ENCODE results near the gene KCNK18. TPM values are rescaled to one million over a fixed set of nuclear protein-coding genes. Genes with fewer than 3 reads are reported as not detected.

The KCNK18 gene
- total and polyA plus RNA-seq, 2 of the 8 experiments (the other 6 are each of a cell fraction or from before 2014, with no cell fraction given): not detected

DNA sequence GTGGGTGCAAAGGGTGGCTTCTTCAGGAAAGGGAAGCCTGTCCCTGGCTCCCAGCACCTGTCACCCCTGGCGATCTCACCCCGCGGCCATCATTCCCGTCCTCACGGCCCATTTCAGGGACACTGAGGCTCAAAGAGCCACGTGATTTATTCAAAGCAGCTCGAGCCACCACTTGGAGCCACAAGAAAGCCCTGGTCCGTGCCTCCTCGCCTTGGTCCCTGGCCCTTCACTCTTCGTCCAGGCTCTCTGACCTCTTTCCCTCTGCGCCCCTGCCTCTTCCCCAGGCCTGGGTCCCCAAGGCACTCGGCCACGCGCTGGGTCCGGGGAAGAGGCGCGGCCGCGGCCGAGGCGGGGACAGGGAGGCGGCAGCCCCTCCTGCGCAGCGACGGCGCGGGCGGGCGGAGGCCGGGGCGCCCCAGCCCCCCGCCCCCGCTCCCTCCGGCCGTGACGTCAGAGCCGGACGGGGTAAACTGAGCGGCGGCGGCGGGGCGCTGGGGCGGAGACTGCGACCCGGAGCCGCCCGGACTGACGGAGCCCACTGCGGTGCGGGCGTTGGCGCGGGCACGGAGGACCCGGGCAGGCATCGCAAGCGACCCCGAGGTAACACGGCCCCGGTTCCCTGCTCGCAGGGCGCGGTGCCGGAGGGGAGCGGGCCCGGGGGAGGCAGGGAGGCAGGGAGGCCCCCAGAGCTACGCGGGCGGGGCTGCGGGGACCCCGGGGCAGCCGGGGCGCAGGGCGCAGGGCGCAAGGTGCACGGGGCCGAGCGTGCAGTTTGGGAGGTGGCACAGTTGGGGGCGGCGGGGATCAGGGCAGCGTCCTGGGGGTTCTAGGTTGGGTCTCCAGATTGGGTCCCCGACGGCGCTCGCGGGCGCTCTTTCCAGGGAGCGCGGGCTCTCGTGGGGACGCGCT lies 43.6 kb downstream of the KCNK18 start, which contains the start of gene SLC18A2 (continued):
- TF ChIP-seq, protein P1, sequence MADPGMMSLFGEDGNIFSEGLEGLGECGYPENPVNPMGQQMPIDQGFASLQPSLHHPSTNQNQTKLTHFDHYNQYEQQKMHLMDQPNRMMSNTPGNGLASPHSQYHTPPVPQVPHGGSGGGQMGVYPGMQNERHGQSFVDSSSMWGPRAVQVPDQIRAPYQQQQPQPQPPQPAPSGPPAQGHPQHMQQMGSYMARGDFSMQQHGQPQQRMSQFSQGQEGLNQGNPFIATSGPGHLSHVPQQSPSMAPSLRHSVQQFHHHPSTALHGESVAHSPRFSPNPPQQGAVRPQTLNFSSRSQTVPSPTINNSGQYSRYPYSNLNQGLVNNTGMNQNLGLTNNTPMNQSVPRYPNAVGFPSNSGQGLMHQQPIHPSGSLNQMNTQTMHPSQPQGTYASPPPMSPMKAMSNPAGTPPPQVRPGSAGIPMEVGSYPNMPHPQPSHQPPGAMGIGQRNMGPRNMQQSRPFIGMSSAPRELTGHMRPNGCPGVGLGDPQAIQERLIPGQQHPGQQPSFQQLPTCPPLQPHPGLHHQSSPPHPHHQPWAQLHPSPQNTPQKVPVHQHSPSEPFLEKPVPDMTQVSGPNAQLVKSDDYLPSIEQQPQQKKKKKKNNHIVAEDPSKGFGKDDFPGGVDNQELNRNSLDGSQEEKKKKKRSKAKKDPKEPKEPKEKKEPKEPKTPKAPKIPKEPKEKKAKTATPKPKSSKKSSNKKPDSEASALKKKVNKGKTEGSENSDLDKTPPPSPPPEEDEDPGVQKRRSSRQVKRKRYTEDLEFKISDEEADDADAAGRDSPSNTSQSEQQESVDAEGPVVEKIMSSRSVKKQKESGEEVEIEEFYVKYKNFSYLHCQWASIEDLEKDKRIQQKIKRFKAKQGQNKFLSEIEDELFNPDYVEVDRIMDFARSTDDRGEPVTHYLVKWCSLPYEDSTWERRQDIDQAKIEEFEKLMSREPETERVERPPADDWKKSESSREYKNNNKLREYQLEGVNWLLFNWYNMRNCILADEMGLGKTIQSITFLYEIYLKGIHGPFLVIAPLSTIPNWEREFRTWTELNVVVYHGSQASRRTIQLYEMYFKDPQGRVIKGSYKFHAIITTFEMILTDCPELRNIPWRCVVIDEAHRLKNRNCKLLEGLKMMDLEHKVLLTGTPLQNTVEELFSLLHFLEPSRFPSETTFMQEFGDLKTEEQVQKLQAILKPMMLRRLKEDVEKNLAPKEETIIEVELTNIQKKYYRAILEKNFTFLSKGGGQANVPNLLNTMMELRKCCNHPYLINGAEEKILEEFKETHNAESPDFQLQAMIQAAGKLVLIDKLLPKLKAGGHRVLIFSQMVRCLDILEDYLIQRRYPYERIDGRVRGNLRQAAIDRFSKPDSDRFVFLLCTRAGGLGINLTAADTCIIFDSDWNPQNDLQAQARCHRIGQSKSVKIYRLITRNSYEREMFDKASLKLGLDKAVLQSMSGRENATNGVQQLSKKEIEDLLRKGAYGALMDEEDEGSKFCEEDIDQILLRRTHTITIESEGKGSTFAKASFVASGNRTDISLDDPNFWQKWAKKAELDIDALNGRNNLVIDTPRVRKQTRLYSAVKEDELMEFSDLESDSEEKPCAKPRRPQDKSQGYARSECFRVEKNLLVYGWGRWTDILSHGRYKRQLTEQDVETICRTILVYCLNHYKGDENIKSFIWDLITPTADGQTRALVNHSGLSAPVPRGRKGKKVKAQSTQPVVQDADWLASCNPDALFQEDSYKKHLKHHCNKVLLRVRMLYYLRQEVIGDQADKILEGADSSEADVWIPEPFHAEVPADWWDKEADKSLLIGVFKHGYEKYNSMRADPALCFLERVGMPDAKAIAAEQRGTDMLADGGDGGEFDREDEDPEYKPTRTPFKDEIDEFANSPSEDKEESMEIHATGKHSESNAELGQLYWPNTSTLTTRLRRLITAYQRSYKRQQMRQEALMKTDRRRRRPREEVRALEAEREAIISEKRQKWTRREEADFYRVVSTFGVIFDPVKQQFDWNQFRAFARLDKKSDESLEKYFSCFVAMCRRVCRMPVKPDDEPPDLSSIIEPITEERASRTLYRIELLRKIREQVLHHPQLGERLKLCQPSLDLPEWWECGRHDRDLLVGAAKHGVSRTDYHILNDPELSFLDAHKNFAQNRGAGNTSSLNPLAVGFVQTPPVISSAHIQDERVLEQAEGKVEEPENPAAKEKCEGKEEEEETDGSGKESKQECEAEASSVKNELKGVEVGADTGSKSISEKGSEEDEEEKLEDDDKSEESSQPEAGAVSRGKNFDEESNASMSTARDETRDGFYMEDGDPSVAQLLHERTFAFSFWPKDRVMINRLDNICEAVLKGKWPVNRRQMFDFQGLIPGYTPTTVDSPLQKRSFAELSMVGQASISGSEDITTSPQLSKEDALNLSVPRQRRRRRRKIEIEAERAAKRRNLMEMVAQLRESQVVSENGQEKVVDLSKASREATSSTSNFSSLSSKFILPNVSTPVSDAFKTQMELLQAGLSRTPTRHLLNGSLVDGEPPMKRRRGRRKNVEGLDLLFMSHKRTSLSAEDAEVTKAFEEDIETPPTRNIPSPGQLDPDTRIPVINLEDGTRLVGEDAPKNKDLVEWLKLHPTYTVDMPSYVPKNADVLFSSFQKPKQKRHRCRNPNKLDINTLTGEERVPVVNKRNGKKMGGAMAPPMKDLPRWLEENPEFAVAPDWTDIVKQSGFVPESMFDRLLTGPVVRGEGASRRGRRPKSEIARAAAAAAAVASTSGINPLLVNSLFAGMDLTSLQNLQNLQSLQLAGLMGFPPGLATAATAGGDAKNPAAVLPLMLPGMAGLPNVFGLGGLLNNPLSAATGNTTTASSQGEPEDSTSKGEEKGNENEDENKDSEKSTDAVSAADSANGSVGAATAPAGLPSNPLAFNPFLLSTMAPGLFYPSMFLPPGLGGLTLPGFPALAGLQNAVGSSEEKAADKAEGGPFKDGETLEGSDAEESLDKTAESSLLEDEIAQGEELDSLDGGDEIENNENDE (IDR thresholded peaks at IDR 0.05; ENCODE audit: insufficient replicate concordance, low read length): no peak
- TF ChIP-seq BCL11A (IDR thresholded peaks at IDR 0.05; ENCODE audit: low read depth in 2 of 2, low read length in 2 of 2) (no peak), YY1 (IDR thresholded peaks at IDR 0.05; ENCODE audit: low read depth, low read length) (no peak), RBBP5 (IDR thresholded peaks at IDR 0.05; ENCODE audit: borderline replicate concordance, low read depth, low read length) (peak; percentile 69; the same call in 1 of the 2 replicates), CREB1 (IDR thresholded peaks at IDR 0.05) (peak; percentile 58; the same call in 1 of the 2 replicates), SP4 (IDR thresholded peaks at IDR 0.05; ENCODE audit: low read length) (no peak), TCF12 (IDR thresholded peaks at IDR 0.05; ENCODE audit: low read depth, low read length) (no peak), SIX5 (IDR thresholded peaks at IDR 0.05; ENCODE audit: low read depth, low read length) (no peak)
- TF ChIP-seq, protein P2, sequence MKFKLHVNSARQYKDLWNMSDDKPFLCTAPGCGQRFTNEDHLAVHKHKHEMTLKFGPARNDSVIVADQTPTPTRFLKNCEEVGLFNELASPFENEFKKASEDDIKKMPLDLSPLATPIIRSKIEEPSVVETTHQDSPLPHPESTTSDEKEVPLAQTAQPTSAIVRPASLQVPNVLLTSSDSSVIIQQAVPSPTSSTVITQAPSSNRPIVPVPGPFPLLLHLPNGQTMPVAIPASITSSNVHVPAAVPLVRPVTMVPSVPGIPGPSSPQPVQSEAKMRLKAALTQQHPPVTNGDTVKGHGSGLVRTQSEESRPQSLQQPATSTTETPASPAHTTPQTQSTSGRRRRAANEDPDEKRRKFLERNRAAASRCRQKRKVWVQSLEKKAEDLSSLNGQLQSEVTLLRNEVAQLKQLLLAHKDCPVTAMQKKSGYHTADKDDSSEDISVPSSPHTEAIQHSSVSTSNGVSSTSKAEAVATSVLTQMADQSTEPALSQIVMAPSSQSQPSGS (IDR thresholded peaks at IDR 0.05; ENCODE audit: low read length): no peak

Measured in H1 (cell line).